Aorta (tissue), 5 donors: Measurements from ENCODE around the gene NIPBL. TPM values are rescaled to one million over a fixed set of nuclear protein-coding genes. Genes with fewer than 3 reads are reported as not detected.

ENCODE experiments used
- ATAC-seq: fragments of 200-7000 bp; cut with Tn5 transposase; one replicate; pipeline ENCODE4 v1.9.1; 2022; ENCODE audit warnings: moderate library complexity; ENCODE audit not compliant: low FRiP score
- DNase-seq, 2 donors: peaks; one replicate each; pipeline ENCODE4 v3.0.0-alpha.2; 2020
- H3K27ac ChIP-seq, 2 donors: one replicate each; pipeline ENCODE4 v1.5.1; 2013; ENCODE audit warnings: low read length in 2 of 2, mild to moderate bottlenecking in 2 of 2, moderate library complexity in 2 of 2, control low read depth in 1 of 2, inconsistent platforms in 1 of 2, low read depth in 1 of 2
- H3K27me3 ChIP-seq, 2 donors: one replicate each; pipeline ENCODE4 v1.6.1; 2013; ENCODE audit warnings: control low read depth in 1 of 2, low read length in 1 of 2, mild to moderate bottlenecking in 1 of 2, moderate library complexity in 1 of 2; ENCODE audit not compliant: insufficient read depth in 2 of 2, control insufficient read depth in 1 of 2
- H3K36me3 ChIP-seq, 2 donors: one replicate each; pipeline ENCODE4 v1.6.1; 2013; ENCODE audit warnings: control low read depth in 1 of 2, low read length in 1 of 2, mild to moderate bottlenecking in 1 of 2; ENCODE audit not compliant: insufficient read depth in 2 of 2, control insufficient read depth in 1 of 2
- H3K4me1 ChIP-seq, 2 donors: one replicate each; pipeline ENCODE4 v1.6.1; 2013; ENCODE audit warnings: low read length in 2 of 2, control low read depth in 1 of 2, mild to moderate bottlenecking in 1 of 2, moderate library complexity in 1 of 2; ENCODE audit not compliant: insufficient read depth in 2 of 2, control insufficient read depth in 1 of 2
- H3K4me3 ChIP-seq, 2 donors: one replicate each; pipeline ENCODE4 v1.5.1; 2013; ENCODE audit warnings: low read length in 2 of 2, control low read depth in 1 of 2, mild to moderate bottlenecking in 1 of 2
- H3K9me3 ChIP-seq: one replicate; pipeline ENCODE4 v1.6.1; 2013; ENCODE audit warnings: mild to moderate bottlenecking, low read length; ENCODE audit not compliant: control insufficient read depth
- WGBS, 2 donors: extraction: QIAGEN DNeasy Blood & Tissue Kit; methylation state at CpG; one replicate each; pipeline ENCODE4 v1.1.7; 2013; 5-methylcytosine and 5-hydroxymethylcytosine counted together
- intact Hi-C, 2 donors: fragments of 100-400 bp; cut with DNase I; formaldehyde crosslinking; loops; one replicate each; pipeline versions ENCODE4 v1.14.2 to v1.15.0; 2022
- polyA plus RNA-seq, 2 donors: library from polyadenylated mRNA; stranded (reverse); fragments of 200-250 nt; gene quantifications; one replicate each; pipeline ENCODE4 v1.2.3, GENCODE V29; 2013
- total RNA-seq, 2 donors: library from RNA; stranded (reverse); fragmentation: NEBNext Ultra II Directional; extraction: Animal tissue kit (Norgen Biotek cat#: 25700); gene quantifications; one replicate each; pipeline ENCODE4 v1.2.1, GENCODE V29; 2021
- donor health status: healthy with polysubstance abuse.
- donor health status: Bipolar disorder and iron deficiency.
- donor health status: DM: no; HTN: no; CAD: no.
- donor health status: DM: no; HTN: no; CAD: no.
- donor health status: DM: yes; HTN: yes; CAD: no.

NIPBL gene
- total and polyA plus RNA-seq, 4 donors = 5.1 to 81.3 (median 40.0) TPM

GRCh38 chr5:36932056-36932455 is 55.5 kb downstream of the NIPBL start:
- Histone ChIP-seq H3K4me3 (no peak overlapping the region), H3K27me3 (no peaks in the 10 kb centered on the region), H3K9me3 (no peaks in the 10 kb centered on the region), H3K36me3 (no peaks in the 10 kb centered on the region), H3K27ac (no peak overlapping the region), H3K4me1 (peaks cover 0 to 5% of the 10 kb centered on the region in 2 donors)
- intact Hi-C loops = no loop called here
- ATAC-seq (no peak), DNase-seq (no peak)
- 94 to 96% methylated on average over 4 of the region's 4 CpGs for WGBS, 2 donors

- H3K27me3 ChIP-seq = no peaks in the 10 kb centered on the region
- DNase-seq (no peak), ATAC-seq (no peak)
- H3K4me3 ChIP-seq = no peak overlapping the region
- no peaks in the 10 kb centered on the region for H3K9me3 ChIP-seq
- no peak overlapping the region for H3K27ac ChIP-seq
- H3K36me3 ChIP-seq = no peaks in the 10 kb centered on the region
- peaks cover 0 to 5% of the 10 kb centered on the region in 2 donors for H3K4me1 ChIP-seq
- intact Hi-C loops = no loop called here
- WGBS, 2 donors = 97 to 98% methylated on average over 1 of the region's 1 CpG
Measured at GRCh38 chr5:36932699-36933098, 56.1 kb downstream of the NIPBL start.

GRCh38 chr5:36934740-36935356 is 58.3 kb downstream of the NIPBL start:
- Histone ChIP-seq H3K4me1 (peaks cover 0 to 5% of the 10 kb centered on the region in 2 donors), H3K4me3 (no peak overlapping the region), H3K36me3 (no peaks in the 10 kb centered on the region), H3K27me3 (no peaks in the 10 kb centered on the region), H3K27ac (no peak overlapping the region), H3K9me3 (no peaks in the 10 kb centered on the region)
- DNase-seq = no peak
- no peak for ATAC-seq
- 95 to 97% methylated on average over 3 of the region's 3 CpGs for WGBS, 2 donors
- intact Hi-C loops = no loop called here

DNA sequence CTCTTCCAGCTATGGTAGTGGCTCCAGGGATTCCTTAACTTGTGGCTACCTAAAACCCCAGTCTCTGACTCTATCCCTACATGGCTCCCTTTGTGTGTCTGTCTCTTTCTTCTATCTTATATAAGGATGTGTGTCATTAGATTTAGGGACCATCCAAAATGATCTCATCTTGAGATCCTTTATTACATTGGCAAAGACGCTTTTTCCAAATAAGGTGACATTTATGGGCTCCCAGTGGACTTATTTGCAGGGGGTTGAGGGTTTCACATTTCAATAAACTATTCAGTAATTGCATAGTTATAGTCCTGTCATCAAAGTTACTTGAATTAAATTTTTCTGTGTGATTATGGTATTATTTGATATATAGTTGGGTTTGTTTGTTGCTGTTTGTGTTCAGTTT is 59.2 kb downstream of the NIPBL start:
- Histone ChIP-seq H3K27ac (no peak overlapping the region), H3K27me3 (no peaks in the 10 kb centered on the region), H3K4me1 (peaks cover 0 to 5% of the 10 kb centered on the region in 2 donors), H3K4me3 (no peak overlapping the region), H3K9me3 (no peaks in the 10 kb centered on the region), H3K36me3 (no peaks in the 10 kb centered on the region)
- ATAC-seq (no peak), DNase-seq (no peak)
- intact Hi-C loops = no loop called here
- 97 to 100% methylated on average over 1 of the region's 1 CpG for WGBS, 2 donors

- no peaks in the 10 kb centered on the region for H3K36me3 ChIP-seq
- H3K9me3 ChIP-seq = no peaks in the 10 kb centered on the region
- no peaks in the 10 kb centered on the region for H3K27me3 ChIP-seq
- no peak overlapping the region for H3K4me3 ChIP-seq
- H3K27ac ChIP-seq = no peak overlapping the region
- ATAC-seq (no peak), DNase-seq (no peak)
- peaks cover 0 to 5% of the 10 kb centered on the region in 2 donors for H3K4me1 ChIP-seq
- 77 to 79% methylated on average over 3 of the region's 3 CpGs for WGBS, 2 donors
- intact Hi-C loops = no loop called here
Measured at GRCh38 chr5:36936309-36936708, 59.7 kb downstream of the NIPBL start.

DNA sequence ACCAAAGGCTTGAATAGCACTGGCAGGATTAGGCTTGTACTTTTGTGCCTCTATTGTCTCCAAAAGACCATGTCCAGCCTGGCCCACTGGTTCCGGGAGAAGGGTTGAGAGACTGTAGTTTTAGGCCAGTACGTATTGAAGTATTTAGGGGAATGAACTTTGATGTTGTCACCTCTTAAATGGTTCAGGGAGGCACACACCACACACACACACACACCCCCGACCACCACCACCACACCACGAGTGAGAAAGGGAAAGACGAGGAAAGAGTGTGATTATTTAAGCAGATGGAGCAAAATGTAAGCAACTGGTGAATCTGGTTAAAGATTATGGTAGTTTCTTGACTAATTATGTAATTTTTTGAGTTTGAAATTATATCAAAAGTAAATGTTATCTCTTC is 61.6 kb downstream of the NIPBL start:
- Histone ChIP-seq H3K27ac (no peak overlapping the region), H3K4me1 (peaks cover 0 to 5% of the 10 kb centered on the region in 2 donors), H3K27me3 (no peaks in the 10 kb centered on the region), H3K4me3 (no peak overlapping the region), H3K36me3 (no peaks in the 10 kb centered on the region), H3K9me3 (no peaks in the 10 kb centered on the region)
- no peak for ATAC-seq
- intact Hi-C loops = no loop called here
- WGBS, 2 donors = 95 to 96% methylated on average over 5 of the region's 5 CpGs
- no peak for DNase-seq

DNA sequence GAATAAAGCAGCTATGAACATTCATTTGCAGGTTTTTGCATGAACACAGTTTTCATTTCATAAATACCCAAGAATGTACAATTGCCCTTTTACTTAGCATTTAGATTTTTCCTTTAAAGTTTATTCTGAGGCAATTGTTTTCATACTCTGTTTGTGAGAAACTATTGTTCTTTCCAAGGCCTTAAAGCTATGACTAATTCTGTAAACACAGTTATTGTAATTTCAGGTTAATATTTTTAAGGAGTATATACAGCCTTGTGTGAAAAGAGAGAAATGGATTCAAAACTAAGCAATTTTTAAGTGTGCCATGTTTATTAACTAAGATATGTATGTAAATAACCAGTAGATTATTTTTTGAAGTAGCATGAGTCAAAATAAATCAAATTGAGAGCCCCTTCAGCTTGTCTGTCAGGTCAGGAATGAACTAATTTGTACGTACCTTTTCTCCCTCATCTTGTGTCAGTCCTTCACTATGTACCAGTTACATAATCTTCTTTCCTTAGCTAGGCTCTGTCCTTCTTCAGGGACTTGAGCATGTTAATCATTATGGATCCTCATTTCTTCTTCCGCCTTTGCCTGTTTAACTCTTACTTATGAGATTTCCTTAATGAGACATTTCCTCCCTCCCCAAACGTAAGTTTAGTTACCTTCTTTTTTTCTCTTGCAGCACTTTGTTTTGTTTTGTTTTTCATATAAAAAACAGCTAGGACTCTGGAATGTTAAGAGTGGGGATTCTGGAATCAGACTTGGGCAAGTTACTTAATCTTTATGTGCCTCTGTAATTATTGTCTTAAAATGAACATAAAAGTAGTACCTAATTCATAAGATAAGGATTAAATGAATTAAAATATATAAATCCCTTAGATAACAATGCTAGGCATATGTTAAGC is 63.6 kb downstream of the NIPBL start:
- WGBS, 2 donors = 59 to 62% methylated on average over 3 of the region's 3 CpGs

DNA sequence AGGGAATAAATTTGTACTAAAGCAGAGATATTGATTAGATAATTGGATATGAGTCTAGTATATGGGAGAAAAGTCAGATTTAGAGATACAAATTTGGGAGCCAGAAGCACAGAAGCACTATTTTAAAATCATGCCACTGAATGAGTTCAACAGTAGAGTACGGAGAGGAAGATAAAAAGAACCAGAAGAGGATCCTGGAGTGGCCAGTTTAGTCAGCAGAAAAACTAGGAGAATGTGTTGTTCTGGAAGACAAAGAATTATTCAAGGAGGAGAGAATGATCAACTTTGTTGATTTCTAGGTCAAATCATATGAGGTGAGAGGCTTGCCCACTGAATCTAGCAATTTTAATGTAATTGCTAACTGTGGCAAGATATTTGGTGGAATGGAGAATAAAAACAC is 67.0 kb downstream of the NIPBL start:
- H3K36me3 ChIP-seq = no peaks in the 10 kb centered on the region
- WGBS, 2 donors = 94 to 96% methylated on average over 1 of the region's 1 CpG
- no peaks in the 10 kb centered on the region for H3K27me3 ChIP-seq
- ATAC-seq (no peak), DNase-seq (no peak)
- no peak overlapping the region for H3K27ac ChIP-seq
- no peaks in the 10 kb centered on the region for H3K9me3 ChIP-seq
- no peak overlapping the region for H3K4me3 ChIP-seq
- intact Hi-C loops = loop anchor here (5.0 to 10.0 kb wide), 2 partner anchors 66 to 69 kb away; partner anchors contain the start of gene NIPBL (in 2 of the 2)
- H3K4me1 ChIP-seq = peaks cover 0 to 2% of the 10 kb centered on the region in 2 donors

More for the DNA sequence above, 63.6 kb downstream of the NIPBL start:
- ATAC-seq = no peak
- intact Hi-C loops = loop anchor here (5.0 to 10.0 kb wide), 2 partner anchors 63 to 65 kb away; partner anchors contain the start of gene NIPBL (in 2 of the 2)
- Histone ChIP-seq H3K9me3 (no peaks in the 10 kb centered on the region), H3K4me3 (no peak overlapping the region), H3K4me1 (peaks cover 0 to under 1% of the 10 kb centered on the region in 2 donors), H3K27ac (no peak overlapping the region), H3K27me3 (no peaks in the 10 kb centered on the region), H3K36me3 (no peaks in the 10 kb centered on the region)
- no peak for DNase-seq
